ENCODE data around the gene TRAF3IP3.

- TF ChIP-seq CTCF (conservative IDR thresholded peaks at IDR 0.05) (no peak), EZH2 (IDR thresholded peaks at IDR 0.05; ENCODE audit: low read depth) (no peak)
Measured at GRCh38 chr1:209715314-209715713, 40.5 kb upstream of the TRAF3IP3 start.
